ENCODE measurements around the gene GTPBP6. TPM values are rescaled to one million over a fixed set of nuclear protein-coding genes. Genes with fewer than 3 reads are reported as not detected.

The GTPBP6 gene
- total RNA-seq, 1 experiment from 2014 or later = 41.6 TPM

GRCh38 chrX:292900-293897, 25.4 kb downstream of the GTPBP6 start:
- no peak overlapping the region for H3K4me2 ChIP-seq (ENCODE audit: low read length)
- BruUV-seq (replicated peaks) = TSS peak; percentile 48
- CTCF ChIA-PET = no interaction called here
- H3K4me1 ChIP-seq (ENCODE audit: control insufficient read depth in 1 of 2, insufficient read depth in 2 of 2, low read length in 2 of 2) = no peaks in the 10 kb centered on the region
- no peaks in the 10 kb centered on the region for H3K27me3 ChIP-seq (ENCODE audit: insufficient read depth, low read length)
- H4K20me1 ChIP-seq (ENCODE audit: insufficient read depth) = no peaks in the 10 kb centered on the region
- no peak overlapping the region for H3K4me3 ChIP-seq (replicated peaks in 1 of 2; ENCODE audit: low read depth in 1 of 2, low read length in 2 of 2)
- no peak overlapping the region for H3K27ac ChIP-seq (ENCODE audit: low read depth, low read length)
- intact Hi-C loops (cut with micrococcal nuclease) = no loop called here
- no peaks in the 10 kb centered on the region for H3K79me2 ChIP-seq (ENCODE audit: insufficient read depth, low read length)
- H3K9ac ChIP-seq (ENCODE audit: low read length) = no peak overlapping the region
- no peaks in the 10 kb centered on the region for H3K9me3 ChIP-seq (ENCODE audit: control insufficient read depth in 1 of 2, insufficient read depth in 1 of 2, low read depth in 1 of 2, low read length in 2 of 2)
- RAD21 ChIA-PET (ENCODE audit: low non-redundant PET in 1 of 2, low total read pairs in 2 of 2, uncharacterized antibody in 2 of 2, unreplicated experiment in 2 of 2) = no interaction called here
- POLR2A ChIA-PET = no interaction called here
- peaks cover 0 to 7% of the 10 kb centered on the region in 2 experiments; a peak in 2 of 4 replicates for H3K36me3 ChIP-seq (ENCODE audit: control insufficient read depth in 1 of 2, insufficient read depth in 2 of 2, low read length in 2 of 2)
- H2AFZ ChIP-seq (ENCODE audit: low read depth, low read length, poor library complexity, severe bottlenecking) = no peak overlapping the region
- ATAC-seq (no peak), DNase-seq (ENCODE audit: low read depth, low spot score) (no peak)
- TF ChIP-seq JUND (IDR thresholded peaks at IDR 0.05) (no peak), SP1 (IDR thresholded peaks at IDR 0.05; ENCODE audit: low read depth) (no peak), RAD21 (IDR thresholded peaks at IDR 0.05; ENCODE audit: low read depth) (no peak), MAX (IDR thresholded peaks at IDR 0.05) (no peak), EZH2phosphoT487 (IDR thresholded peaks at IDR 0.05; ENCODE audit: borderline replicate concordance) (no peak), ATF3 (IDR thresholded peaks at IDR 0.05) (no peak), CBX3 (IDR thresholded peaks at IDR 0.05; ENCODE audit: low read depth) (no peak), YY1 (IDR thresholded peaks at IDR 0.05; ENCODE audit: extremely low read depth, insufficient replicate concordance, low read depth, low read length) (no peak), EZH2 (IDR thresholded peaks at IDR 0.05) (no peak)
- TF ChIP-seq, protein P1, sequence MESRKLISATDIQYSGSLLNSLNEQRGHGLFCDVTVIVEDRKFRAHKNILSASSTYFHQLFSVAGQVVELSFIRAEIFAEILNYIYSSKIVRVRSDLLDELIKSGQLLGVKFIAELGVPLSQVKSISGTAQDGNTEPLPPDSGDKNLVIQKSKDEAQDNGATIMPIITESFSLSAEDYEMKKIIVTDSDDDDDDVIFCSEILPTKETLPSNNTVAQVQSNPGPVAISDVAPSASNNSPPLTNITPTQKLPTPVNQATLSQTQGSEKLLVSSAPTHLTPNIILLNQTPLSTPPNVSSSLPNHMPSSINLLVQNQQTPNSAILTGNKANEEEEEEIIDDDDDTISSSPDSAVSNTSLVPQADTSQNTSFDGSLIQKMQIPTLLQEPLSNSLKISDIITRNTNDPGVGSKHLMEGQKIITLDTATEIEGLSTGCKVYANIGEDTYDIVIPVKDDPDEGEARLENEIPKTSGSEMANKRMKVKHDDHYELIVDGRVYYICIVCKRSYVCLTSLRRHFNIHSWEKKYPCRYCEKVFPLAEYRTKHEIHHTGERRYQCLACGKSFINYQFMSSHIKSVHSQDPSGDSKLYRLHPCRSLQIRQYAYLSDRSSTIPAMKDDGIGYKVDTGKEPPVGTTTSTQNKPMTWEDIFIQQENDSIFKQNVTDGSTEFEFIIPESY (IDR thresholded peaks at IDR 0.05; ENCODE audit: extremely low read depth, insufficient replicate concordance, low read length) = no peak
- TF ChIP-seq, protein P2, sequence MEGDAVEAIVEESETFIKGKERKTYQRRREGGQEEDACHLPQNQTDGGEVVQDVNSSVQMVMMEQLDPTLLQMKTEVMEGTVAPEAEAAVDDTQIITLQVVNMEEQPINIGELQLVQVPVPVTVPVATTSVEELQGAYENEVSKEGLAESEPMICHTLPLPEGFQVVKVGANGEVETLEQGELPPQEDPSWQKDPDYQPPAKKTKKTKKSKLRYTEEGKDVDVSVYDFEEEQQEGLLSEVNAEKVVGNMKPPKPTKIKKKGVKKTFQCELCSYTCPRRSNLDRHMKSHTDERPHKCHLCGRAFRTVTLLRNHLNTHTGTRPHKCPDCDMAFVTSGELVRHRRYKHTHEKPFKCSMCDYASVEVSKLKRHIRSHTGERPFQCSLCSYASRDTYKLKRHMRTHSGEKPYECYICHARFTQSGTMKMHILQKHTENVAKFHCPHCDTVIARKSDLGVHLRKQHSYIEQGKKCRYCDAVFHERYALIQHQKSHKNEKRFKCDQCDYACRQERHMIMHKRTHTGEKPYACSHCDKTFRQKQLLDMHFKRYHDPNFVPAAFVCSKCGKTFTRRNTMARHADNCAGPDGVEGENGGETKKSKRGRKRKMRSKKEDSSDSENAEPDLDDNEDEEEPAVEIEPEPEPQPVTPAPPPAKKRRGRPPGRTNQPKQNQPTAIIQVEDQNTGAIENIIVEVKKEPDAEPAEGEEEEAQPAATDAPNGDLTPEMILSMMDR (IDR thresholded peaks at IDR 0.05 in 2 of 3, conservative IDR thresholded peaks at IDR 0.05 in 1 of 3; ENCODE audit: borderline replicate concordance in 1 of 3, insufficient read depth in 1 of 3, low read depth in 2 of 3, low read length in 2 of 3) = no peak
- no peaks in the 10 kb centered on the region for H3K9me2 ChIP-seq (ENCODE audit: insufficient read depth)

All from HCT116 (cell line).